ENCODE measurements around the gene SRSF1.

Gene SRSF1

DNA sequence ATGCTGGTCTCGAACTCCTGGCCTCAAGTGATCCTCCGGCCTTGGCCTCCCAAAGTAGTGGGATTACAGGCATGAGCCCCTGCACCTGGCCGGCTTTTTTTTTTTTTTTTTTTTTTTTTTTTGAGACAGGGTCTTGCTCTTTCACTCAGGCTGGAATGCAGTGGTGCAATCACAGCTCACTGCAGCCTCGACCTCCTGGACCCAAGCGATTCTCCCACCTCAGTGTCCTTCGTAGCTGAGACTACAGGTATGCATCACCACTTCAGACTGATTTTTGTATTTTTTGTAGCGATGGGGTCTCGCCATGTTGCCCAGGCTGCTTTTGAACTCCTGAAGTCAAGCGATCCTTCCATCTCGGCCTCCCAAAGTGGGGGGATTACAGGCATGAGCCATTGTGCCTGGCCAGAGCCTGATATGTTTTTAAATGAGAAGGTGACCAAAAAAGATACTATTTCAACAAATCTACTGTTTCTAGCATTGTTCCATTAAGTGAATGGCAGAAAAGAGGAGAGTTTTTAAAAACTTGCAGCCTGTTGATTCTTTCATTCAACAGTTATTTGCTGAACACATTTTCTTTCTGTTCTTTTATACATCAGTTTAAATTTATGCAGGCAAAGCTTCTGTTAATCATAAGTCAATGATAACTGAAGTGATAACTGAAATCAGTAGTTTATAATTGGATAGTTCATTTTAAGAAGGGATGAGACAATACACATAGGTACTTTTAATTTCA, 3.2 kb upstream of the SRSF1 start:
- DNase-seq, result no peak

DNA sequence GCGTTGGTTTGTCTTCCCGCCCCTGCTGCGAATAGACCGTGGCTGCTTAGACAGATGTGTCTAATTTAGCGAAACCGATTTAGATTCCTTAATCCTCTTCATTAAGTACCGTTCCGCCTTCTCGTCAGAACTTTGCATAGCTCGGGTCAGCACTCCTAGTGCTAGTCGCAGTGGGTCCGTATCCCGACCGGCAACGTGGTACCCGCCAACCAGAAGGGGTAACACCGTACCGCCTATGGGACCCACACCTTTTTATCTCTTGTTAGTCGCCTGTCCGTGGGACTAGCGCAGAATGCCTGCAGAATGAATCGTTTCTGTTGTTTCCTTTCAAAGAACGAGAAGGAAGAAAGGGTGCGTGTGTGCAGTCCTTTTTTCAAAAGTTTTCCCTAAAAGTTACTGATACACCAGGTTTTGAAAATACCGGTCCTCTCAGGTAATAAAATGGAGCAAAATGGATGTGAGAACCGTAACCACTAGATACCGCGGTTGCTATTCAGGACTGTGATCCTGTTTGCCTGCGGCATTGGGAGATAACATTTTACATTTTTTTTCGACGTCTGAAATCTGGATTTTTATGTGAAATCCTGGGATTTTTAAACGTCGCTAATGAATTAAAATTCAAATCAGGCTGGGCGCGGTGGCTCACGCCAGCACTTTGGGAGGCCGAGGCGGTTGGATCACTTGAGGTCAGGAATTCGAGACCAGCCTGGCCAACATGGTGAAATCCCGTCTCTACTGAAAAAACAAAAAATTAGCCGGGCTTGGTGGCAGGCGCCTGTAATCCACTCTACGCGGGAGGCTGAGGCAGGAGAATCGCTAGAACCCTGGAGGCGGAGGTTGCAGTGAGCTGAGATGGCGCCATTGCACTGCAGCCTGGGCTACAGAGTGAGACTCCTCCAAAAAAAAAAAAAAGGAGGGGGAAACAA, 998 bp upstream of the SRSF1 start:
- peak; percentile 40 for DNase-seq

DNA sequence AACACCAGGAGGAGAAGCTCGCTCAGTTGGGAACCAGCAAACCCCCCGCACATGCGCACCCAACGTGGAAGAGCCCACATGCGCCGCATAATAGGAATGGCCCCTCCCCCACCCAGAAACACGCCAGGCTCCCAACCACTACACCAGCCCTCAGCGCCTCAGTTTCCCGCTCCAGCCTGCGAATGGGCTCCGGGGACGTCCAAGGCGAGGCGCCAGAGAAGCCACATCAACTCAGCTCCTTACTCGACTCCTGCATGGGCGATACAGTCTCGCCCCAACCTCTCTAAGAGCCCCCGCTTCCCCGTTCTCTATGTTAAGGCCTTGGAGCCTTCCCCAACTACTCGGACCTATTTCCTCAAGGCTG, 504 bp downstream of the SRSF1 start:
- DNase-seq, result peak; percentile 72

DNA sequence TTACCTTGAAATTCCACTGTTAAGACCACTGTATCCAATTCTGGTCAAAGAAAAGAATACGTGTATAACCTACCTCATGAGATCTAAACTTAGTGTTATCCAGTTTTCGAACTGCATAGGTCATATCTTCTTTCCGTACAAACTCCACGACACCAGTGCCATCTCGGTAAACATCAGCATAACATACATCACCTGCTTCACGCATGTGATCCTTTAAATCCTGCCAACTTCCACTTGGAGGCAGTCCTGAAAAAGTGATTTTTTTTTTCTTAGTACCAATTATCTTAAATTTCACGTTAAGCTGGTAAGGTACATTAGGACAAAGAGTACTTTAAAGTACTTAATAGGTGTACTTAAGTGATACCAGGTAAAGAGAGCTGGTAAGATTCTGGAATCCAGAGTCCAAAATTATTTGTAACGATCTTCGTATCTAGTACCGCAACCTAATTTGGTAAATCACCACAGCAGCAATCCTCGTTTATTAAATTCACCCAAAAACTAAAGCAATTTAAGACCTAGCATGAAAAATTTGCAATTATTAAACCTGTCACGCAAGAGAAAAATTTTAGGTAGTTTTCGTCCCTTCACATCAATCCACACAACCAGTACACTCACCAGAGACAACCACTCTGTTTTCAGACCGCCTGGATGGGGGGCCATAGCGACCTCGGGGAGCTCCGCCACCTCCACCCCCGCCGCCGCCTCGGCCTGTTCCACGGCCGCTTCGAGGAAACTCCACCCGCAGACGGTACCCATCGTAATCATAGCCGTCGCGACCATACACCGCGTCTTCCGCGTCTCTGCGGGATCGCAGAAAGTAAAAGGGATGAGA, 1.1 kb downstream of the SRSF1 start:
- no peak for DNase-seq

DNA sequence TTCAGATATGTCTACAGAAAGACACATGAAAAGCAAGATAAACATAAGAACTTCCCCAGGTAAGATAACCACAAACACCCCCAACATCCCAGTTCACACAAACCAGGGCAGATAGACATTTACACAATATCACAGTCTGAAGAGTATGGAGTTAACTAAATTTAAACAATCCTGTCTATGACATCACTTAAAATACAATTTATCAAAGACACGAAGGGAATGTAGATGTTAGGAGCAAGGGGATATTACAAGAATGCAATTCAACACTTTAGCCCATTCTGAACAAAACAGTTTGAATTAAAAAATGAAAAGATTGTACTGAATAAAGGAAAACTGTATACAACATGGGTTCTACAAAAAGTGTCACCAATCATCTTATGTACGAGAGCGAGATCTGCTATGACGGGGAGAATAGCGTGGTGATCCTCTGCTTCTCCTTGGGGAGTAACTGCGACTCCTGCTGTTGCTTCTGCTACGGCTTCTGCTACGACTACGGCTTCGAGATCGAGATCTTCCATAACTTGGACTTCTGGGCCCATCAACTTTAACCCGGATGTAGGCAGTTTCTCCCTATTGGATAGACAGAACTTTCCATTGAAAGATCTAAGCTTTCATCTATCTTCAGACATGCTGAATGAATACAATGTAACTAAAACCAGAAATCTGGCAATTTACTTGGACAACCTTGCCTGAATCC, 1.9 kb downstream of the SRSF1 start:
- DNase-seq, result no peak

DNA sequence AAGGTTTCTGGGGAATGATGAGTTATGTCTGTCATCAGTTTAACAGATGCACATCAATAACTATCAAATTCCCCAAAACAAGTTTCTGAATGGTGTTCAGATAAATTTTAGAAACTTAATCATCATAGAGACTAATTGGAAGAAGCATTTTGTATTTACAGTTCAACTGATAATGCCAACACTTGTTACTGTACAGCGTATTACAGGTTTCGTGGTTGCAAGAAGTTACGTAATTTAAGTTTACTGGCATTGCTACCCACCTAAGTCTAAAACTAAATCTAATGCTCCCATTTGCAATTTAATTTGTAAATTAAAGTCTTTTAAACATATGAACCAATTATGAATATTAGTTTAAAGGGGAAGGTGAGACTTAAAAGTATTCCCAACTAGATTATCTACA, 3.0 kb downstream of the SRSF1 start:
- DNase-seq, result no peak

DNA sequence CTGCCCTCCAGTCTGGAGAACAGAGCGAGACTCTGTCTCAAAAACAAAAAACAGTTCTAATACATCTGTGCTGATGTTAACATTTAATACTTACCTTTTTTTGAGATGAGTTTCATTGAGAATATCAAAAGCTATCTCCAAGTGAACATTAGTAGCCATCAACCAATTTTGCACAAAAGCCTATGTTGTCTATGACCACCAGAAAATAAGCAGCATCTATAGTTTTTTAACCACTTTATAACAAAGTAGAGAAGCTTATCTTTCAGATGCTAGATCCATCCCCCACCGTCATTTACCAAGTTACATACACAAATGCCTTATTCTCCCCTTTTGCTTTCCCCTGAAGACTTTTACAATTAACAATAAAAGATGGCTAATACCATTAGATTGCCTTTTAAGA, 4.1 kb downstream of the SRSF1 start:
- no peak for DNase-seq

DNA sequence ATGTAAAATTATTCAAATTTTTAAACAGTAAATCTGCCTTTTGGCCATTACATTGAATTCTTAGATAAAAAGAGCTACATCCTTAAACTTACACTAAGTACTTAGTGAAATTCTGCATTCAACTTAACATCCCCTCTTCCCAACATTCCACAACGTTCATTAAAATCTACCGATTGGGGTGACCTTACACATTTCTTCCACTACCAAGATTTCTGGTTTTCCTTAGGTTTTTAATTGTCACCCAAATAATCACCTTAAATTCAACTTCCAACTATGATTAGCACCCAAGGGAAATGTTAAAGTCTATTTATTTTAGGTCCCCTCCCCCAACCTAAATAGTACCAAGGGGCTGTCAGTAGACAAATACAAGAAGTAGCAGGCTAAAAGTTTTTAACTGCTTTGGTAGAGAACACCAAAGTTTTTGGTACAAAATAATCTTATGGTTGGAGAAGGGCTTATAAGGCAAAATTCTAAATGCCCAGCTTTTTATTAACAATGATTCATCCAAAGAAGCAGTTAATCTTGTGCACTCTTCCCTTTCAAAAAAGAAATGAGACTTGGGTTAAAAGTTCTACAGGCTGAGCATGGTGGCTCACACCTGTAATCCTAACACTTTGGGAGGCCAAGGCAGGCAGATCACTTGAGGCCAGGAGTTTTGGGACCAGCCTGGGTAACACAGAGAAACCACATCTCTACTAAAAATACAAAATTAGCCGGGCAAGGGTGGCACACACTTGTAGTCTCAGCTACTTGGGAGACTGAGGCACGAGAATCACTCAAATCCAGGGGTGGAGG, 4.7 kb downstream of the SRSF1 start:
- no peak for DNase-seq

DNA sequence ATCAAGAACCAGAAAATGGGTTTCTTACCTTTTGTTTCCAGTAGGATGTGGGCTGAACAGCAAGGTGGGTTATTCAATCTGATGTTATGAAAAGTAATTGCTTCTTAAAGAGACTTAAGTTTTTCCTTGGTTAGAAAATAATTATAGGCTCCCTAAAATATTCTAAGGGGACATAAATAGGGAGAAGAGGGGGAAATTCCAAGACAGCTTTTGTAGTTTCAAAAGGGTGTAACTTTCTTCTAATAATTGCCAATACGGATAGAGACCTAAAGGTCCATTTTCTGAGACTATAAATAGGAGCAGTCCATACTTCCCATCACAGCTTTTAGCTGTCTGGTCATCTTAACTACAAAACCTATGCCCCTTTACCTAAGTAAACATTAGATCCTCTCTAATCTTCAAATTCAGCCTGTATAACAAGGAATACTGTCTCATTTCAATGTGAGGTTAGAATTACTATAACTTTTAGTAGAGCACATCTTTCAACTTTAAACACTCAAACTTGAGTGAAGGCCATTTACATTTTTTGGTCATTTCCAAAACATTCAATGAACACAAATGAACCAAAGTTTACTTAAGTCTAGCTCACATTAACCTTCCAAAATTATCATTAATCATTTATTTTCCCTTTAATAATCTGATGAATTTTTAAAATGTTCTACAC, 5.5 kb downstream of the SRSF1 start:
- no peak for DNase-seq

DNA sequence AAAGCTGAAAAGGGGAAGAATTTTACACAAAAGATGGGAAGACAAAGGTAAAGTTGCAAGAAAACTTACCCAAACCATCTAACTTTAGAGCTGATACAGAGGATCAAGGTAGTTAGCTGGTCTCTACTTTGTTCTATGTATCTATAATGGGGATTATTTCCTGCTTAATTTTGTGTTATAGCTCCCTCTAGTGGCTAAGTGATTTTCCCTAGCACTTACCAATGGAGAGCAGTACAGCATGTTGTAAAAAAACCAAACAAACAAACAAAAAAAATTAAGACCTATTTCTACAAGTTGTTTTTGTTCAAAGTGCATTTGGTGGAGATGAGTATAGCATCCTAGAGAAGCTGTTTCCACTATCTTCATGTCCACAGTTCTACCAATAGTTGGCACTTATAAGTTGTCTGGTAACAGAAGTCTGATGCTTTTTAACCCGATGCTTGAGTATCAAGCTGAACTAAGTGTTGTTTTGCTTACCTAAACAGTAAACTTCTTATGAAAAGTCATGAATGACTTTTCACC, 7.5 kb downstream of the SRSF1 start:
- peak; percentile 94 for DNase-seq

DNA sequence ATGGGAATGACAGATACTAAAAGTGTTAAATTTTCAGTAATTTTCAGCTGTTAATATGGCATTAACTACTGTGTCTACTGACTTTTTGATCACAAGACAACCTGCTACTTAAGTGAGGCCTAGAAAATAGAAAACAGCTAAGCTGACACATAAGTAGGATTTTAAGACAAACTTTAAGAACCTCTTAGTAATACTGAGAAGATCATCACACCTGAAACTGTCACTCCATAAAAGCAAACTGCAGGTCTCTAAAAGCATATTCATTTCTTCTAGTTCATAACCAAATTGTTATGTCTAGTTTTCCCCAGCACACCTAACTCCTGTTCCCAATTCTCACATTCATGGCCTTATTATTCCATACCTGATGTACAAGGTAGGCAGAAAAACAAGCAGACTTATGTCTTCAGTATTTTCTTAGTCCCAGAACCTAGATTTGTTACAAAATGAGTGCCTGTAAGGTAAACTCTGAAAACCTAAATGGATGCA, 8.0 kb downstream of the SRSF1 start:
- no peak for DNase-seq

DNA sequence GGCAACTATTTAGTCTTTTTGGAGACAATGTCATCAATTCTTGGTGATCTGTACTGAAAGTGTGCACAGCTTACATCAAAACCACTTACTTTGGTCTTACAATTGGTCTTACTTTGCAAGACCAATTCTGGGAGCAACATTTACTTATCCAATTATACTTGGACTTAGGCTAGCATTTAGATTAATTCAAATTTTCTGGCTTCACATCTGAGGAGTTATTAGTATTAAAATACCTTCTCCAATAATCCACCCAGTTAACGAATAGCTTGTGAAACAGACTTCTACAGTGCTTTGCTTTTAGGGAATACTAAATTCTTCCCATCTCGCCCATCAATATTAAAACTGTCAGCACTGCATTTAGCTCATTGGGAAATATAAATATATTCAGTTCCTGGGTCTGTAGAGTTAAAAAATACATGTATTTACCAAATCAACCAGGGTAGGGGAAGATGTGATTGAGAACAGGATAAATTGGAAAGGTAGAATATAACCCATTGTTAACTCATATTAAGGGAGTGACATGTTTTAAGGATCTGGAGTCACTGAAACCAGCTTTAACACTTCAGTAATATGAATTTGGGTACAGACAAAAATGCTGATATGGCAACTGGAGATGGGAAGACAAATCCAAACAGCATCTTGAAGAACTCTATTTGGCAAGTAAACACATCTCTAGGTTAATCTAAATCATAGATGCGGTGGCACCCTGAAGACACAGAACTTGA, 9.8 kb downstream of the SRSF1 start:
- no peak for DNase-seq

DNA sequence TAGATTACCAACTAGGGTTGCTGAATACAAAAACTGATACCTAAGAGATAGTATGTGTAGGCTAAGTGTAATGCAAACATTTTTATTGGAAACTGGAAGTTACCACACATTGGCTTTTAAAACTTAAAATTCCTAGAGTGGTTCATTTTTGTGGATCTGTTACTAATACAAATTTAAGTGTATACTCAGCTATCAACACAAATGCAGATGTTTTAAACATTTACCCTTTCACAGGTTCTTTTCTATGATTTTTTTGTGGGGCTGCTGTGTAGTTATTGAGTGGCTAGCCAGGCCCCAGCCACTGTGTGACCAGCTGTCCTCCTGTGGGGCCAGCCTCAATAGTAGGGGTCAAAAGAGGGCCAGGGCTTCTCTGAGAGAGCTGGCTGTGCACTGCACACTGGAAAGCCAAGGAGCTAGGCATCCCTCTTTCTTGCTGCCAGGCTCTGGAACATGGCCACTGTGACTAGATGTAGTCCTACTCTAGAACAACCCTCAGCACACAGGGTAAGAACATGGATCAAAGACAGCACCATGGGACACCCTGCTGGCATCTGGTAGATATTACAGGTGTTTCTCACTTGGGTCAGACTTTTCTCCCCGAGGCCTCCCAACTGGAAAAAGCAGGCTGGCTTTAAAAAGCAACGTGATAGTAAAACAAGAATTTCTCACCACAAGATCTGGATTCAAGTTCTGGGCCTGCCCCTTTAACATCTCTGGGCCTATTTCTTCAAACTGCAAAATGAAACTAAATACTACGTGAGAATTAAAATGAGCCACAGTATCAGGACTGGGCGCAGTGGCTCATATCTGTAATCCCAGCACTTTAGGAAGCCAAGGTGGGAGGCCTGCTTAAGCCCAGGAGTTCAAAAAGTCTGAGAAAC, 11.7 kb downstream of the SRSF1 start:
- peak; percentile 94 for DNase-seq

DNA sequence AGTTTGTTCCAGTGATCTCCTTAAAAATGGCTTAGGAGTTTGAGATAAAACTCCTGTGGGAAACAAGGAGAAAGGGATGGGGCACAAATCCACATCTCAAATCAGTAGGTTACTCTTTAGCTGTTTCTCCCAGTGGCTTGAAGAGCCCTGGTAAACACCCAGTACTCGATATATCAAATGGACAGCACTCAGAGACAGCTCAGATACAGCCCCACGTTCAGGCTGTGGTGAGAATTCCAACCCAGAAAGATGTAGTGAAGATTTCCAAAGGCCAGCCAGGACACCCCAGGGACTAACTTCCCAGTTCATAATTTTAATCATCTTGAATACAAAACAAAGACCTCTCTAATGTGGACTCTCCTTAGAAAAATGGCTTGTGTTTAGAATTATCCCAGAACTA, 12.6 kb downstream of the SRSF1 start:
- peak; percentile 61 for DNase-seq

DNA sequence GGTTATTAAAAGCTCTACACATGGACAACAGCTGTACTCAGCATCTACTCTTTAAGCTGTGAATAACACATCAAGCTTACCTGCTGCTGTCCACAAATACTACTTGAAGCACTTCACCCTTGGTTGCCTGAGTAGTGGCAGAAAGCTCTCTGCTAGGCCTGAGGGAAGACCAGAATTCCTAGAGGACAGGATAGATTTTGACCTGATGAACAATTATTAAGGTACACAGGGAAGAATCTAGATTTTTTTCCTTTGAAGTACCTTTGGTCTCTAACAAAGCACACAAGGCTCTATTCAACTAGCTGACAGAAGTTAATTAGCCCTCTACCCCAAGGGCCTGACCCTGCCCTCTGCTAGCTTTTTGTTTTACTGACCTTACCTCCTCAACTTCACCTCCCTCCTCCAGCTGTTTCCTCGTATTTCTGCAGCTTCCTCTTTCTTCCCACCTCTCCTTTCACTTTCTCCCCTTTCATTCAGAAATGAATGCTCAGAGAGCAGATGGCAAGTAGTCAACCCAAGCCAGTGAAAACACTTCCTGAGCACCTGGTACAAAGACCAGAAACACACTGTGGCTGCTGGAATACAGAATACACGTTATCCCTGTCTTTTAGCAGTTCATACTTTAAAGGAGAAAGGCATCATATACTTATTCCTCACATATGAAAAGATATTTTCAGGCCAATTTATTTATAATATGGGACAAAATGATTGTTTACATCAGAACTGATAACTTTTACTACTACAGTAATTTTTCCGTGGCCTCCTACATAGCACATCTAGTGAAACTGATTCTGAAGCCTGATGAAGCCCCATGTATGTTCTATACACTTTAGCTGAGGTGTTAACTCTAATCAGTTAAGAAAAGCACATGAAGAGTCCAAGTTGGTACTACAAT, 13.3 kb downstream of the SRSF1 start:
- peak; percentile 94 for DNase-seq

DNA sequence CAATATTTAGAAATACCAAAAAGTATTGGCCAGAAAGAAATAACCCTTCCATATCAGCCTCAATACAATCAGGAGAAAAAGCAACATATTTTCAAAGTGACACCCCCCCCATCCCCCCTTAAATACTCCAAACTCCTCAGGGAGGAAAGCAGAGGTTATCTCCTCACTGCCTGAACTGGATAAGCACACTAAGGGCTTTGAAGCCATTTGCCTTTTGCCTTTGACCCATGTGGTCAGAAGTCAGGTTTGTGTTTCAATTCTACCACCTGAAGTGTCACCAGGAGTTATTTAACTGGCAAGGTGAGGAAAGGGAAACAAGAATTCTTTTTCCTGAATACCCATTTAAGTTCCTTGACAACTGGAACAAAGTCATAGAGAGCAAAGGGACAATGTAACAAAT, 15.5 kb downstream of the SRSF1 start:
- no peak for DNase-seq

DNA sequence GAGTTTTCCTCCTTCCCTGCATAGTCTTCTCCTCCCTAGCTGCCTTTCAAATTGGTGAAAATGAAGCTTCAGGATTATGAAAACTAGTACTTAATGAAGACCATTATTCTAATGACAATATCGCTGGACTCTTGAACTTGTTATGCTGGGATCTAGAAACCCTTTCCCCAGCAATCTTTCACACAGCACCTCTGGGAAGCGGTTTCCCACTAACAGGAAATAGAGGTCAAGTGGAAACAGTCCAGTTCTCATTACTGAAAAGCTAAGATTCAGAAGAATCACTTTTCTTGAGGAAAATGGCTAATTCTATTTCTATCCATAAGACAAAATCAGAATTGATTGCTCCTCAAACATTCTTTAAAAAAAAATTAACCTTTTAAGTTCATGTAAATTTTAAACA, 17.0 kb downstream of the SRSF1 start:
- no peak for DNase-seq

Measured in NCI-H510A treated with DMSO at 0.1 percent for 48 hours (cell line).